Stimulated activated CD4-positive, alpha-beta T cell treated with anti-CD3 and anti-CD28 coated beads, Interleukin-12 subunit alpha, Interleukin-12 subunit beta, amount 100 ng/mL, for 24 hours (primary cell): Measurements from ENCODE around the gene APOBEC4.
"Not testable (repeated sequence)": the region's sequence is repeated elsewhere in the genome, so short reads cannot be mapped to it uniquely, and the experiment has no call there.

Source experiments
- DNase-seq, 2 experiments: peaks; one replicate each; pipeline ENCODE4 v3.0.0-alpha.2; 2020; ENCODE audit warnings: low read depth in 2 of 2

The APOBEC4 gene

GRCh38 chr1:183652547-183653461 is at the start of gene APOBEC4:
TSS of gene APOBEC4 (minus strand) at chr1:183653316. CDS start at chr1:183648781, 4,535 bp downstream.
- DNase-seq, result no peak

GRCh38 chr1:183702813-183703198 is 49.7 kb upstream of the APOBEC4 start:
- no peak for DNase-seq

GRCh38 chr1:183702087-183702812 is 49.1 kb upstream of the APOBEC4 start:
- DNase-seq, result no peak

GRCh38 chr1:183699616-183700160 is 46.6 kb upstream of the APOBEC4 start:
- DNase-seq, result no peak

GRCh38 chr1:183697814-183698590 is 44.9 kb upstream of the APOBEC4 start:
- DNase-seq, result no peak

GRCh38 chr1:183696981-183697380 is 43.9 kb upstream of the APOBEC4 start:
- DNase-seq, result no peak

GRCh38 chr1:183694755-183695154 is 41.6 kb upstream of the APOBEC4 start:
- DNase-seq, result no peak

- no peak for DNase-seq
These were observed 41.0 kb upstream of the APOBEC4 start for GRCh38 chr1:183694066-183694465.

- no peak for DNase-seq
These were observed 40.4 kb upstream of the APOBEC4 start for GRCh38 chr1:183693521-183693920.

GRCh38 chr1:183689762-183690204 is 36.7 kb upstream of the APOBEC4 start:
- no peak for DNase-seq

GRCh38 chr1:183688341-183689060 is 35.4 kb upstream of the APOBEC4 start:
- no peak for DNase-seq

- no peak for DNase-seq
These were observed 34.6 kb upstream of the APOBEC4 start for GRCh38 chr1:183687546-183688304.

- no peak for DNase-seq
These were observed 33.1 kb upstream of the APOBEC4 start for GRCh38 chr1:183686229-183686628.

- DNase-seq, result no peak
These were observed 32.1 kb upstream of the APOBEC4 start for GRCh38 chr1:183685112-183685713.

GRCh38 chr1:183679363-183679762 is 26.2 kb upstream of the APOBEC4 start:
- DNase-seq, result not testable (repeated sequence)

- DNase-seq, result no peak
These were observed 25.7 kb upstream of the APOBEC4 start for GRCh38 chr1:183678819-183679218.

GRCh38 chr1:183676586-183677189 is 23.6 kb upstream of the APOBEC4 start:
- DNase-seq, result no peak

GRCh38 chr1:183675883-183676585 is 22.9 kb upstream of the APOBEC4 start:
- no peak for DNase-seq

- DNase-seq, result no peak
These were observed 22.3 kb upstream of the APOBEC4 start for GRCh38 chr1:183675381-183675780.
